ENCODE measurements around the gene ARHGAP23. TPM values are rescaled to one million over a fixed set of nuclear protein-coding genes. Genes with fewer than 3 reads are reported as not detected.

The ARHGAP23 gene
- total RNA-seq, 1 donor from 2014 or later: 177 TPM

DNA sequence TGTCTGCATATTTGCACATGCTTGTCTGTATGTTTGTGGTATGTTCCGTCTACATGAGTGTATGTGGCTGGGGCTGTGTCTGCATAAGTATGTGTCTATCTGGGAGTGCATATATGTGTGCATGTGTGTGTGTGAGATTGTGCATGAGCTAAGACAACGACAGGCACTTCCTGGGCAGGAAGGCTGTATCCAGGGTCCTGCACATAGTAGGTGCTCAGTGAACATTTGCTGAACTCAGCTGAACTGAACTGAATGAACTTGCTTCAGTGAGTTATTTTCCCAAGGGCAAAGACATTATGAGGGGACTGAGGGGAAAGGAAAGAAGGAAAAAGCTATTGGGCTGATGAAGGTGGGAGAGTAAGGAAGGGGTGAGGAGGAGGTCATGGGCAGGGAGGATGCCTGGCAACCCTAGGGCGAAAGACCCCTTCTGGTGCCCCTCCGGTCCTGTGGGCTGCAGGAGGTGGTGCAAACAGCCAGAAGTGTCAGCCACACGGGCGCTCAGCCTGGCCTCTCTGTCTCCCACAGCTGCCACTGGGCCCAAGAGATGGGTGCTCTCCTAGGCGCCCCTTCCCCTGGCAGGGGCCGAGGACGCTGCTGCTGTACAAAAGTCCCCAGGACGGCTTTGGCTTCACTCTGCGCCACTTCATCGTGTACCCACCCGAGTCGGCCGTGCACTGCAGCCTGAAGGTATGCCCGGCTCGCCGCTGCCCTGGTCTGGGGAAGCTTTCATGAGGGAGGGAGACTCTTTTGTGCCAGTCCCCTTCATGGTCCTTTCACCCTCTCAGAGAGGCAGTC, 29.5 kb downstream of the ARHGAP23 start:
- no peak overlapping the region for H3K27ac Mint-ChIP-seq (ENCODE audit: unreplicated experiment)
- H3K9me3 Mint-ChIP-seq (ENCODE audit: unreplicated experiment): no peaks in the 10 kb centered on the region
- no peaks in the 10 kb centered on the region for H3K27me3 Mint-ChIP-seq (ENCODE audit: unreplicated experiment)
- TF ChIP-seq CTCF (IDR thresholded peaks at IDR 0.05): no peak
- peaks cover 20% of the 10 kb centered on the region for H3K36me3 Mint-ChIP-seq (ENCODE audit: unreplicated experiment)
- H3K4me1 Mint-ChIP-seq (ENCODE audit: unreplicated experiment): peaks cover 62% of the 10 kb centered on the region
- H3K4me3 Mint-ChIP-seq (ENCODE audit: unreplicated experiment): no peak overlapping the region
- no peak for DNase-seq (ENCODE audit: extremely low spot score, unreplicated experiment)

DNA sequence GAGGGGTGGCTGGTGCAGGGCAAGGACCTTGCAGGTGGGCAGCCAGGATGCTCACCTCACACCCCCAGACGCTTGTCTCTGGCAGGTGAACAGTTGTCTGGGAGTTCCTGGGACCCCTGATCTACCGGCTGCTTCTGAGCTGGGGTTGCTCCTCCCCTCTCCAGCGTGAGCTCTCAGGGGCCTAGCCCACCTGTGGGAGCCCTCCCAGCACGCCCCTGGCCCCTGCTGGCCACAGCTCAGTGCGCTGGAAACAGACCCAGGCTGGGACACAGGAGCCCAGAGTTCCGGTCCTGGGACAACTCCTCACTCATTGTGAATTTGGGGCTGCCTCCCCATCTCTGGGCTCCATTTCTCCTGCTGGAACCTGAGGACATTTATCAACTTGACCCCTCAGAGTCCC, 30.3 kb downstream of the ARHGAP23 start:
- H3K36me3 Mint-ChIP-seq (ENCODE audit: unreplicated experiment): peaks cover 21% of the 10 kb centered on the region
- no peaks in the 10 kb centered on the region for H3K27me3 Mint-ChIP-seq (ENCODE audit: unreplicated experiment)
- no peak for TF ChIP-seq CTCF (IDR thresholded peaks at IDR 0.05)
- H3K27ac Mint-ChIP-seq (ENCODE audit: unreplicated experiment): no peak overlapping the region
- H3K4me3 Mint-ChIP-seq (ENCODE audit: unreplicated experiment): no peak overlapping the region
- DNase-seq (ENCODE audit: extremely low spot score, unreplicated experiment): no peak
- H3K4me1 Mint-ChIP-seq (ENCODE audit: unreplicated experiment): peaks cover 63% of the 10 kb centered on the region
- no peaks in the 10 kb centered on the region for H3K9me3 Mint-ChIP-seq (ENCODE audit: unreplicated experiment)

- H3K4me3 Mint-ChIP-seq (ENCODE audit: unreplicated experiment): no peak overlapping the region
- H3K36me3 Mint-ChIP-seq (ENCODE audit: unreplicated experiment): peaks cover 26% of the 10 kb centered on the region
- no peak overlapping the region for H3K27ac Mint-ChIP-seq (ENCODE audit: unreplicated experiment)
- no peak for TF ChIP-seq CTCF (IDR thresholded peaks at IDR 0.05)
- no peaks in the 10 kb centered on the region for H3K27me3 Mint-ChIP-seq (ENCODE audit: unreplicated experiment)
- peaks cover 68% of the 10 kb centered on the region for H3K4me1 Mint-ChIP-seq (ENCODE audit: unreplicated experiment)
- no peaks in the 10 kb centered on the region for H3K9me3 Mint-ChIP-seq (ENCODE audit: unreplicated experiment)
- no peak for DNase-seq (ENCODE audit: extremely low spot score, unreplicated experiment)
These were observed 31.3 kb downstream of the ARHGAP23 start for GRCh38 chr17:38459567-38459966.

DNA sequence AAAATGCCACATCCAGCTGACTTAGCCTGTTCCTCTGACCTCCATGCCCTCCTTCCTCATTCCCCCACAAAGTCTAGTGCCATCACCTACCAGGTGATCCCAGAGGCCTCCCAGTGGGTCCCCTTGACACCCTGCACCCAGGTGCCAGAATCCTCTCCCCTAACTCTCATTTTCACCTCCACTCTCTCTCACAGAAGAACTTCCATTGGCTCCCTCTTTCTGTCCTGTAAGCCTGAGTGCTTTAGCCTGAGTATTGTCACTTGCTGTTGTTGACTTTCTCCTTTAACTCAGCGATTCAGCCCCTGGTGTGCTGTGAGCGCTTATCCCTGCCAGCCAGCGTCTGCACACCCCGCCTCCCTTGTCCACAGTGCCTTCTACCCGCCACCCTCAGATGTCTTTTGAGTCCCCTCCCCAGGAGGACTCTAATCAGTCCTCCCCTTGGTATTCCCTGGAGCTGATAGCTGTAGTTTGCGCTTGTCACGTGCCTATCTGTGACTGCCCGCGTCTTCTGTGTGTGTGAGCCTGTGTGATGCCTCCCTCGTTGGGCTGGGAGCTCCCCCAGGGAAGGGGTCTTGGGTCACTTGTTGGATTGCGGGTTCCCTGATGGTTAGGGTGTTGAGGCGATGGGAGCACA, 31.9 kb downstream of the ARHGAP23 start:
- no peak for TF ChIP-seq CTCF (IDR thresholded peaks at IDR 0.05)
- no peaks in the 10 kb centered on the region for H3K27me3 Mint-ChIP-seq (ENCODE audit: unreplicated experiment)
- H3K4me1 Mint-ChIP-seq (ENCODE audit: unreplicated experiment): peaks cover 68% of the 10 kb centered on the region
- no peaks in the 10 kb centered on the region for H3K9me3 Mint-ChIP-seq (ENCODE audit: unreplicated experiment)
- DNase-seq (ENCODE audit: extremely low spot score, unreplicated experiment): no peak
- H3K36me3 Mint-ChIP-seq (ENCODE audit: unreplicated experiment): peaks cover 26% of the 10 kb centered on the region
- H3K27ac Mint-ChIP-seq (ENCODE audit: unreplicated experiment): peak overlapping the region; percentile 31
- H3K4me3 Mint-ChIP-seq (ENCODE audit: unreplicated experiment): no peak overlapping the region

Data from osteocyte (in vitro differentiated cells).